GM11168 (cell line): ENCODE measurements around the gene FBP2.
"Not testable (repeated sequence)": the region's sequence is repeated elsewhere in the genome, so short reads cannot be mapped to it uniquely, and the experiment has no call there.

Experiments
- in situ Hi-C: fragments of 300-500 bp; cut with MboI; formaldehyde crosslinking; loops from one replicate; pipeline ENCODE4 v1.12.0; 2022; ENCODE audit warnings: low sequenced_read_pairs; ENCODE audit not compliant: unreplicated experiment

The FBP2 gene

DNA sequence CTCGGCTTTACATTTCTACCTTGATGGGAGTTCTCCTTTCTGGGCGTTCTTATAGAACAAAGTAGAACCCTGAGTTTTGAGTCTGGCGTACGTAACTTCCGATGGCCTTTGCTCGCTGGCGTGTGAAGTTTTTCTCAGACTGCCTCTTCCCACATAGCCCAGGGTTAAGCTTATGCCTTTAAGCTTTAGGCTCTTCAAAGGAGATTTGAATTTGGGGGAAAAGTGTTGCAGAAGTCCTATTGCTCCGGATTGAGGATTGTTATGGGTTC lies 13.7 kb upstream of the FBP2 start:
- in situ Hi-C loops, result no loop called here

DNA sequence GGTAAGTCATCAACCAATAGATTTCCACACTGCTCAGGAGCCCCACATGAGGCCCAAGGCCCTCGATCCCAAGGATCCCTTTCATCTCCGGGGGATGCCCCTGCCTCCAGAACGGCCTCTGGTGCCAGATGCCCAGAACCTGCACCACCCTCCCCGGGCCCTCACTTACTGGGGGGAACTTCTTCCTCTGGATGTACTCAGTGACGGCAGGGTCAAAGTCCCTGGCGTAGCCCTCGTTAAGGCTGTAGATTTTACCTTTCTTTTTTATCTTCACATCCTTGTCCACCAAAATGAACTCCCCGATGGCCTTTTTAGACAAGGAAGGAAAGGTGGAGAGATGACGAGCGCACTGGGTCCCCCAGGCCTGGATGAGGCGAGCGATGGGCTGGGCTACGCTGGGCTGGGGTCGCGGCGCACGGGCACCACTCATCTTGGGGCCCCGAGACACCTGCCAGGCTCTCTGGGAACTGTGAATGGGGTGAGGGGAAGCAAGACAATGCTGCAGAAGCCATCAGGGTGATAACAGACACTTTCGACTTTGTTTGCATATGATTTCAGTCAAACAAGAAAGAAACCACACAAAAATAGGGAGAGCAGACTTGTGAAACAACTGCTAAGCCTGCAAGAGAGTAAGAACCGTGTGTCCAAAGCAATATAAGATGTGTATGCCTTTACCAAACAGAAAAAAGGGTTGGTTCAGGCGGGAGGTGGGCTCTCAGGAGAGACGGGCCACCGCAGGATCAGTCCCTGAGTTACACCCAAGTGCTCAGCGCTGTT lies 13.2 kb upstream of the FBP2 start:
- in situ Hi-C loops, result no loop called here

DNA sequence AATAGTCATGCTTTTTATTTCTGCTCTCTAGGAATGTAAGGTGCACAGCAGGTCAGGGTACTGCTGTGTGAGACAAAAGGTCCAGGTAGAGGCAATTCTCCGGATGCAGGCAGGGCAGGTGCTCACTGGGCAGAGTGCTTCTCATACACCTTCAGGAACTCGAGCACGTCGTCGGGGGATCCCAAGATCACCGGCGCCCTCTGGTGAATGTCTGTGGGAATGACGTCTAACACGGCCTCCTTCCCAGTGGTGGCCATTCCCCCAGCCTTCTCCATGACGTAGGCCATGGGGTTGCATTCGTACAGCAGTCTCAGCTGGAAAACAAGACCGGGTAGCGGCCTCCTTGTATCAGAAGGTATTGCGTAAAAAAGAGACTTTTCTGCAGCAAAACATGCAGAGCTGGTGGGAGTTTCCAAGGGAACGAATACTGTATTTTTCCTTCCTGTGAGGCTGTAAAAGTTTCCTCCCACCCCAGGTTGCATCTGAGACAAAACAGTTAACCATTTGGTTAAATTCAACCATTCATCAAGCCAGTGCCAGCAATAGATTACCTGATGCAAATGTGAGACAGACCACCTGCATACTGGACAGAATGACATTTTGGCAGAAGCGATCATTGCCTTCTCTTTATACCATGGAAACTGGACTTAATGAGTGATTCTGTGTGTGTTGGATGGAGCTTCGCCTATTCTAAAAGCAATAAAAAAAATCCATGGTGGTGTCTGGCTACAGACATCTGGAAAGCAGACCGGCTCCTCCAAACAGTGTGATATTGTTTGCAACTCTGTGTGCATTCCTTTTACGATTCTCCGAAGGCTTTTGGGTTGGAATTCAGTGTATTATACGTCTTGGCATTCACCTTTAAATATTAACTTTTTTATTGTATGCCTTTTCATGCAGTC lies 9.9 kb upstream of the FBP2 start:
- in situ Hi-C loops, result no loop called here

DNA sequence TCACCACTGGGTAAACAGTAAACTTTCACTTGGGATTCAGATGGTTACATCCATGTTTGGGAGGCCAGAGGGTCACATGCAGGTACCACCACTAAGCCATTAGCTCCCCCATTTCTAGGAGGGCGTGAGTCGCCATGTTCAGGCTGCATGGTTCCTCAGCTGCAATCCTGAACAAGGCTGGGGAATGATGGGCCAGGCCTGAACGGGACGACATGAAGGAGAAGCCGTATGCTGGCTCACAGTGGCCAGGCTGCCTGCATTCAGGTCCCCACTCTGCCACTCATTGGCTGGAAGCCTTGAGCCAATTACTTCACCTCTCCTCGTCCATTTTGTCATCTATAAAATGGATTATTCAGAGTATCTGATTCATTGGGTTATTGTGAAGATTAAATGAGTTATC lies 9.0 kb upstream of the FBP2 start:
- in situ Hi-C loops, result no loop called here

DNA sequence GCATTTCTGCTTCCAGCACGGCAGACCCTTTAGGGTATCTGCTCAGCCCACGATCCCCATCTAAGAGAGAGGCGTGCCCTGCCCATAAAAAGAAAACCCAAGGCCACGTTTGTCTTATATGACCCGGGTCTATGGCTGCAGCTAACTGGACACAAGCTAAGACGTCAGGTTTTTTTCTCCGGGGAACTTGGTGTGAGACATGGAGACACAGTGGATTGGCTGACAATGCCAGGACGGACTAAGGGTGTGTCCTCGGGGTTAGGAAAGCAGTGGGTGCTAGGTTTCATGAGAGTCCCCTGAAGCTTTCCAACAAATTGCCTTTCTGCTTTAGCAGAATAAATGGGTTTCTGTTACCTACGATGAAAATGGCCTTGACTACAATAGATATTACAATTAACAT lies 7.1 kb upstream of the FBP2 start:
- in situ Hi-C loops, result no loop called here

DNA sequence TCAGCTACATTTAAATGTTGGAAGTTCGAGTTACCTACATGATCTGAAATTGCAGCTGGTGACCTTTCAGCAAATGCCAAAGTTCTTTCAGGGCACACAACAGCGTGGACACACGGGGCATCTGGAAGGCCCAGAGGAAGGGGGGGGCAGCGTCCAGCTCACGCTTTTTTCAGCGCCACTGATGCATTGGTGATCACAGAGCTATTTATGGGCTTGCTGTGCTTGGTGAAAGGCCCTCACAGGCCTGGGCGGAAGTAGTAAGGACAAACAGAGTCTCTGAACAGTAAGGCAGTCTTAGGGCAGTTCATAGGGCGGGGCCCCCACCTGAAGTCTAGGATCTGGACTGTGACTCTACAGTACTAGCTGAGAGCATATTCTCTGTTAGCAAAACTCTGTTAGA lies 6.6 kb upstream of the FBP2 start:
- in situ Hi-C loops, result no loop called here

DNA sequence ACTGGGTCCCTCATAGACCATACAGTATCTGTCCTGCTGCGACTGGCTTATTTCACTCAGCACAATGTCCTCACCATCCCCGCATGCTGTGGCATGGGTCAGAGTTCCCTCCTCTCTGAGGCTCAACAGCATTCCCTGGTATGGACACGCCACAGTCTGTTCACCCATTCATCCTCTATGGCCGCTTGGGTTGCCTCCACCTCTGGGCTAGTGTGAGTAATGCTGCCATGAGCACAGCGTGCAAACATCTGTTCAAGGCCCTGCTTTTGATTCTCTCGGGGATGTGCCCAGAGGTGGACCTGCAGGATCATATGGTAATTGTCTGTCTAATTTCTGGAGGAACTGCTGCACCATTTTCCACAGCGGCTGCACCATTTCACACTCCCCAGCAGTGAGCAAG lies 5.5 kb upstream of the FBP2 start:
- in situ Hi-C loops, result no loop called here

DNA sequence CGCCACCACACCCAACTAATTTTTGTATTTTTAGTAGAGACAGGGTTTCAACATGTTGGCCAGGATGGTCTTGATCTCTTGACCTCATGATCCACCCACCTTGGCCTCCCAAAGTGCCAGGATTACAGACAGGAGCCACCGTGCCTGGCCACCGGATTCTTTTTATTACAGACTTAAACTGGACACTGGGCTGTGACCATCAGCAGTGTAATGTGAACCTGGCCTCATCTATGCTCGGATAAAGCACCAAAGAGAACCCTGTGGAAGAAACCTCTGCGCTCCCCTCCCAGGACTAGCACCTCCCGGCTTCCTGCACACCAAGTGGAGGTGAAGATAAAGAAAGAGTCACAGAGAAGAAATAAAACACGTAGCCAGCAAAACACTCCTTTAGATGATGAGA lies 941 bp downstream of the FBP2 start:
- in situ Hi-C loops, result not testable (repeated sequence)

DNA sequence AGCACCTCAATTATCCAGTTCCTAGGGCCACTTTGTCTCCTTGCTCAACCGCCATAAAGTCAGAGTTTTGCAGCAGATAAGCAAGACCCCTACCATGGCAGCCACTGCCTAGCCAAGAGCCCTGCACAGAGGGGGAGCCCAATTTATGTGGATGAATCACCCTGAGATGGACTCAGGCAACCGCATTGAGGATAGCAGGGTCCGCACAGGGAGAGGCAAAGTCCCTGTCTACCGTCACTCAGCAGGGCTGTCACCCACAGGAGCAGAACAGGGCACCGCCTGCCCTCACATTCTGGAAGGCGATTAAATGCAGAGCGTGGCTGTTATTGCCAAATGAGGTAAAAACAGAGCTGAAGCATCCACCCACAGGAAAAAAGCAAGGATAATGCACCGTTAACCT lies 1.7 kb downstream of the FBP2 start:
- in situ Hi-C loops, result no loop called here

DNA sequence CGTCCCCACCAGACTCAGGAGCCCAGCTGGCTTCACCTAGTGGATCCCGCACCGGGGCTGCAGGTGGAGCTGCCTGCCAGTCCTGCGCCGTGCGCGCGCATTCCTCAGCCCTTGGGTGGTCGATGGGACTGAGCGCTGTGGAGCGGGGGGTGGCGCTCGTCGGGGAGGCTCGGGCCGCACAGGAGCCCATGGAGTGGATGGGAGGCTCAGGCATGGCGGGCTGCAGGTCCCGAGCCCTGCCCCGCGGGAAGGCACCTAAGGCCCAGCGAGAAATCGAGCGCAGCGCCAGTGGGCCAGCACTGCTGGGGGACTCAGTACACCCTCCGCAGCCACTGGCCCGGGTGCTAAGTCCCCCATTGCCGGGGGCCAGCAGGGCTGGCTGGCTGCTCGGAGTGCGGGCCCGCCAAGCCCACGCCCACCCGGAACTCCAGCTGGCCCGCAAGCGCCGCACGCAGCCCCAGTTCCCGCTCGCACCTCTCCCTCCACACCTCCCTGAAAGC lies 2.5 kb downstream of the FBP2 start:
- in situ Hi-C loops, result not testable (repeated sequence)

DNA sequence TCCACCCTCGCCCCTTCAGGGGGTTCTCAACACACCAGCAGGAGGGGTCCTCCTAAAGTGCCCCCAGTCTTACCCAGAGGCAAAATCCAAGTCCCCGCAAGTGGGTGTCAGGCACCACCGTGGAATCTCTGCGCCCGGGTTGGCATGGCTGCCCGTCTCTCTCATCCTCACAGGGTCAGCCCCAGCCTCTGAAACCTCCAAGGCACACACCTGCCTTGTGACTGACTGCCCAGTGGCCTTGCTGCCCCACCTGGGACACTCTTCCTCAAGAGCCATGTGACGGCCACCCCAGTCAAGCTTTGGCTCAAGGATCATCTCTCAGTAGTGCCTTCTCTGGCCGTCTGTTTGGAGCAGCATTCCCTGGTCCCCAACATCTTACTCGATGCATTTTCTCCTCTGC lies 4.9 kb downstream of the FBP2 start:
- in situ Hi-C loops, result no loop called here

DNA sequence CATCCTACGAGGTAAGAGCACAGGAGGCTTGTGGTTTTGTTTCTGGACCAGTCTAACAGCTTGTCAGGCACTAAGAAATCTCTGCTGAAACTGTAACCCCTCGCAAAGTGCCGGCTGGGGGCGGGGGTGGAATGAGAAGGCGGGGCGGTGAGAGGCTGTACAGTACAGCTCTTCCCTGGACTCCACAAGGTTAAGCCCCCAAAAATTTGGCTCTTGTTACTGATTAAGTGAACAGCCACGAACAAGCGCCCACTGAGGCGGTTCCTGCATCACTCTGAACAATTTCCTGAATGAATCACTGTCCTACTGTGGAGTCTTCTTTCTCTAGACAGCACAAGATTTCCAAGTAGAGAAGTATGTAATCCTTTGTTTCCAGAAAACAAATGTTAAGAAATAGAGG lies 6.8 kb downstream of the FBP2 start:
- in situ Hi-C loops, result no loop called here

DNA sequence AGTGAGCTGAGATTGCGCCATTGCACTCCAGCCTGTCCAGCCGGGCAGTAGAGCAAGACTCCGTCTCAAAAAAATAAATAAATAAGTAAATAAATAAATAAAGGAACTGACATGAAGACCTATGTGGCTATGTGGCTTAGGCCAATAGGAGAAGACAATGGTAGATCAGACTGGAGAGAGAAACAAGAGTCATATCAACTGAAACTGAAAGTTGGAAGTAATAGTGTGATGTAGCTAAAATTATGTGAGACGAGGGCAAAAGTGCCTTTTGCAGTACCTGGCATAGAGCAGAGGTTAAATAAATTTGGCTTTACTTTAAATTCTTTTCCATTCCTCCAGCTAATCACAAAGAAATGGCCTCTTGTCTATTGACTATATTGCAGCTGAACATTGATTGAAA lies 7.3 kb downstream of the FBP2 start:
- in situ Hi-C loops, result no loop called here

DNA sequence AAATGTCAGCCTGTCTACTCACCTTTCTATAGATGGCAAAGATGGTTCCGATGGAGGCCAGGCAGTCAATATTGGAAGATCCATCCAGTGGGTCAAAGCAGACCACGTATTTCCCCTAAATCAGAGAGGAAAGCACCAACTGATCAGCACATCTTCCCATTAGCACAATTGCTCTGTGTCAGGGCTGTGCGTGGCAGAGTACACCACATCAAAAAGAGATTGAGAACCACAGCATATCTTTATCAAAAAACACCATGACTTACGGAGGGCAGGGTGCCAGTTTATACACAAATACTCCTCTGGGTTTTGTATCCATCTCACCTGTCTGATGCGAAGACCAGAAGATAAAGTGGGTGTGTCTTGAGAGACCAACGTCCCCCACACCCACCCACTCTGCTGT lies 9.1 kb downstream of the FBP2 start:
- in situ Hi-C loops, result no loop called here

DNA sequence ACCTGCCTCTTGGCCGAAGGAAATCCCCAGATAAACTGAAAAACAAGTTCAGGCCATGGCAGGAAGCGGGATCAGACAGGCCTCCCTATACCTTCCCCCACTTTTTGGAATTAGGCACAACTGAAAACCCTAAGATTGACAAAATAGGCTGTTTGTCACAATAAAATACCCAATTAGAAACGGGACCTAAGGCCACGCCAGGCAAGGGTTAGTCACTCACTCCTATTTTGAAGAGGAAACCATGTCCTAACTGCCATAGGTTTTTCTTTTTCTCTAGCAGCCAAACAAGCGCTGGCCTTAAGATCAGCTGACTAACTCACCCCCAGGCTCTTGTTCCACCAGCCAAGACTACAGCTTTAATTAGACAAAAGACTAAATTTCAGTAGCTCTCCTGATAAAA lies 11.9 kb downstream of the FBP2 start:
- in situ Hi-C loops, result no loop called here

DNA sequence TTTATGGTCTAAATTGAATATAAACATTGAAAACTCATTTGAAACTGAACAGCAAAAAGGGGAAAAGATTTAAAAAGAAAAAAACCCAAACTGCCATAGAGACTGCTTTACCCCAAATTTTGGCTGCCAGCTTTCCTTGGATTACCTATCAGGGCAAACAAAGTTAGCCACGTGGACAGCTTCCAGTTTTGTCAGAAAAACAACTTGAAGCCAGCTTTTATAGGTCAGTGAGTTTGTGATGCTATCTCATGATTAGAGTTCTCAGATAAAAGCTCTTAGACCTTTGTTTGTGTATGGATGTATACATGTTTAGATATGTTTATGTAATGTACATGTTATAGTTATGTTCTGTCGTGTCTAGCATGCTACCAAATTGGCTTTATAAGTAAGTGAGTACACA lies 16.1 kb downstream of the FBP2 start:
- in situ Hi-C loops, result no loop called here

DNA sequence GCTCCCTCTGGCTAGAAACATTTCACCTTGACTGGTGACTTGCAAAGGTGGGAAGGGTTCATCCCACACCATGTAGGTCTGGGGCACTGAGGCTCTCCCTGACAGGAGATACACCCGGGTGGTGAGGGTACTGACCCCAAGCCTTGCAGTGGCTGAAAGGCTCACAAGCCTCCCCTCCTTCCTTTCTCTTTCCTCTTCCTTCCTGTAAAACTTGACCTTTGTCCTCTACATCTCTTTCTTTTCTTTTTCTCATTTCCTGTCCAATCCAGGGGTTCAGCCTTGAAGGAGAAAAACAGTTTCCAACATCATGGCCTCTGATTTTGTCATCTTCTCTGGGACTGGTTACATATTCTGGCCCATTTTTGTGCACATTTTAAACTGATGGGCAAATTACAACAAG lies 16.6 kb downstream of the FBP2 start:
- in situ Hi-C loops, result no loop called here

DNA sequence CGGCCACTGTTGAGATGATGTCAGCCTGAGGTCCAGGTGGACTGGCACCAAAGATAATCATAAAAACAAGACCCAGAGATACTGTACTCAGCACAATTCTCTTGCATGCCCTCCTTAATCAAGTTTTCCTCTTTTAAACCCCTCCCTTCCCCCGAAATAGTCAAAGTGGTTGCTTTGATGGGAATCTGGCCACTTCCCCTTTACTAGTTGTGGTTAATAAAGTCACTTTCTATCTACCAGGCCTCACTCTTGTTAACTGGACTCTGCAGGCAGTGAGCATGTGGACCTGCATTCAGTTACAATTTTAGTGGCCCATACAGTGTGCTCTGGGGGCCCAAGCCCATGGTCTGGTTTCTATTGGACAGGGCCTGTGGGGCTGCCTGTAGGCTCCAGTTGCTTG lies 17.5 kb downstream of the FBP2 start:
- in situ Hi-C loops, result no loop called here

DNA sequence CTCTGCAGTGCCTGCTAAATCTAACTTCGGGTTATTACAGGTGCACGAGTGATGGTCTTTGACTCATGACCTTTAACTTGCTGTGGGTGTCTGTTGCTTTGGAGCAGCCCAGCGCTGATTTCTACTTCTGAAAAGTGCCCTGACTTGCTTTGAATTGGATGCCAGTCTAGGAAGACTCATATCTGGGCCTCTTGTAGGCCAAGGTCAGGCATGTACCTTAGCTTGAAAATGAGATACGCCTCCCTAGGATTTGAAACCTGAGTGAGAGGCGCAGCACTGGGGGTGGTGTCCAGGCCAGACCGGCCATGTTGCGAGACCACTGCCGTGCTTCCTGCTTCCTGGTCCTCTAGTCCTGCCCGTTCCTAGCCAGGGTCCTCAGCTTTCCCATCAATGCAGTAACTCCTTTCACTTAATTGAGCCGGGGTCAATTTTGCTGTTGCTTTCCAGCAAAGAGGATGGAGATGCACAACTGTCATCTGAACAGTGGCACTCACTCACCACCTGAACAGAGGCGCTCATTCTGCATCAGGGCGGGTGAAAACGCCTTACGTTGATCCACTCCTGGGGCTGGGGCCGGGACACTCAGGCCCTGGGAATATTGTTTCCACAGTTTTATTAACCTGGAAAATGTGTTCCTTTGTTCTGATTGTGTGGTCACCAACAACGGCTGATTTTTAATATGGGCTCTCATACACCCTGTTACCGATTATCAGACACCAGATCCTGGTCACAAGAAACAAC lies 24.5 kb downstream of the FBP2 start:
- in situ Hi-C loops, result no loop called here

DNA sequence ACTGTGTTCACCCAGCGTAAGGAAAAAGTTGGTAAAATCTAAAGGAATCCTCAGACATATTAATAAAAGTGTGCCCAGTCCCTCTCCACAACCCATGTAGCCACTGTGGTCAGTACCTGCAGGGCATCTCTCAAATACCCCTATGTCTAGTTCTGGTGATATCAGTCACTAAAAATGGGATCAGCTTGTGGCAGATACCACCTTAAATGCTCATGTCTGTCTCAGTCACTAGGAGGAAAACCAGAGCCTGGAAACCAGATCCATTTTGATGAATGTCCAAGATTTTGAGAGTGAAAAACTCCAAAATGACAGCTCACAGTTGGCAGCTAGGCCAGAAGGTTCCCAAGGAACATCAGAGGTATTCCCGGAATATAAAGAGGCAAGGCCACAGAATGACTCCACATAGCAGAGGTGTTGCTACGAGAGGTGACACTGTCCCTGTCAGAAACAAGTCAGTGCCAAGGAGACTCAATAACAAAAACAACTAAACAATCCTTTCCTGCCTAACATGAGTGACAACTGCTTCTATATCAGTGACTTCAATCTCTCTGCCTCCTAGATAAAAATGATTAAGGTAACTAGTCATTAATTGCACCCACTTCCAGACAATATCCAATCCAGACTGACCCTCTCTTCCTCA lies 25.3 kb downstream of the FBP2 start:
- in situ Hi-C loops, result no loop called here

DNA sequence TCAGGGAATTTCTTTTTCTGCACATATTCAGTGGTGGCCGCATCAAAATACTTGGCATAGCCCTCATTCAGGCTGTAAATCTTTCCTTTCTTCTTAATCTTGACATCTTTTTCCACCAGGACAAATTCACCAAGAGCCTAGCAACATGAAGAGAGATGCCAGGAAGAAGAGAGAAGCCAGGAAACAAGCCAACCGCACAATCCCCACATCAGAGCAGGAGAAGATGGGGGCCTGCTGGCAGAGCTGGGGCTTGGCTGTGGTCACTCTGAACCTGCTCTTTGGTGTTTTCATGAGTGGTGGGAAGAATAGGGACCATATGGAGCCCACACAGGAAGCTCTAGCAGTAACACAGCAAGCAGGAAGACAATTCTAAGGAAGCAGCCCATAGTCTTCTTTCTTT lies 26.4 kb downstream of the FBP2 start:
- in situ Hi-C loops, result no loop called here
